HepG2 (cell line): Measurements from ENCODE around the gene UBE2I. TPM values are rescaled to one million over a fixed set of nuclear protein-coding genes. Genes with fewer than 3 reads are reported as not detected.

ENCODE experiments used
- ISL2 ChIP-seq: sonication (generic); formaldehyde crosslinking; IDR thresholded peaks from 2 replicates; pipeline ENCODE4 v1.5.0; 2020; ENCODE audit warnings: missing genetic modification reagents
- MAX ChIP-seq: IDR thresholded peaks from 2 replicates; pipeline ENCODE4 v1.6.1; 2012; ENCODE audit warnings: inconsistent platforms
- PLSCR1 ChIP-seq: sonication (generic); formaldehyde crosslinking; IDR thresholded peaks from 2 replicates; pipeline ENCODE4 v1.5.0; 2020; ENCODE audit warnings: missing genetic modification reagents, mild to moderate bottlenecking, borderline replicate concordance
- TERF1 ChIP-seq: sonication (generic); formaldehyde crosslinking; IDR thresholded peaks from 2 replicates; pipeline ENCODE4 v1.8.0; 2022; ENCODE audit warnings: mild to moderate bottlenecking, missing genetic modification reagents, moderate library complexity
- ZNF687 ChIP-seq: sonication (generic); formaldehyde crosslinking; IDR thresholded peaks from 2 replicates; pipeline ENCODE4 v1.5.1; 2020; ENCODE audit warnings: mild to moderate bottlenecking, missing genetic modification reagents, moderate library complexity
- ZNF7 ChIP-seq: IDR thresholded peaks from 2 replicates; pipeline ENCODE4 v1.6.1; 2016; ENCODE audit warnings: missing biosample characterization, missing genetic modification reagents
- ZSCAN25 ChIP-seq: sonication (generic); formaldehyde crosslinking; IDR thresholded peaks from 2 replicates; pipeline ENCODE4 v1.8.0; 2022; ENCODE audit warnings: mild to moderate bottlenecking, missing genetic modification reagents
- polyA plus RNA-seq, 8 experiments: library from polyadenylated mRNA; depleted of rRNA in 3 of 8; stranded (reverse) in 7 of 8; unstranded in 1 of 8; fragments of >200 nt; fragmentation: Illumina TruSeq in 4 of 8; extraction: Trizol in 4 of 8; gene quantifications; 2 replicates each; pipeline versions ENCODE4 v1.2.1 to v1.2.3, GENCODE V29; 2011 to 2016; ENCODE audit warnings: low read depth in 4 of 8, missing spikeins in 1 of 8, mixed read lengths in 1 of 8; ENCODE audit not compliant: insufficient read depth in 1 of 8
- total RNA-seq, 5 experiments: library from RNA; depleted of rRNA; stranded (reverse); fragments of >200 nt; fragmentation: Illumina TruSeq; extraction: Trizol; gene quantifications; 2 replicates each; pipeline ENCODE4 v1.2.3, GENCODE V29; 2016; ENCODE audit warnings: low read depth in 1 of 5

The UBE2I gene
- total and polyA plus RNA-seq, 2 of the 13 experiments (the other 11 are each of a cell fraction or from before 2014, with no cell fraction given) = 75.8 to 98.9 TPM

- TF ChIP-seq ZNF687 (peak; percentile 43; the same call in 1 of the 2 replicates), ZNF7 (CRISPR knock-in tag) (no peak), PLSCR1 (no peak), MAX (peak; percentile 42; the same call in 1 of the 2 replicates), ISL2 (CRISPR knock-in tag) (no peak), ZSCAN25 (no peak), TERF1 (CRISPR knock-in tag) (no peak)
Observed at GRCh38 chr16:1311738-1312466, 2.5 kb downstream of the UBE2I start (continued).
